HG02938 (cell line): ENCODE measurements around the gene SBSN.

Source experiments
- ATAC-seq: cut with Tn5 transposase; IDR thresholded peaks from one replicate; pipeline ENCODE4 v1.9.1; 2021; ENCODE audit warnings: mild to moderate bottlenecking, moderate library complexity; ENCODE audit not compliant: unreplicated experiment

SBSN gene

GRCh38 chr19:35528218-35529038 is at the start of gene SBSN:
SBSN (minus strand) TSS chr19:35528311; CDS start chr19:35528281, 30 bp downstream.
- no peak for ATAC-seq

GRCh38 chr19:35571406-35571965 is 43.4 kb upstream of the SBSN start:
- no peak for ATAC-seq

- ATAC-seq: no peak
Measured at GRCh38 chr19:35569281-35569781, 41.2 kb upstream of the SBSN start.

GRCh38 chr19:35566738-35567137 is 38.6 kb upstream of the SBSN start:
- ATAC-seq: no peak

- ATAC-seq: no peak
Measured at GRCh38 chr19:35565016-35565856, 37.1 kb upstream of the SBSN start.

- ATAC-seq: no peak
Measured at GRCh38 chr19:35563207-35563829, 35.2 kb upstream of the SBSN start, which contains the start of gene ATP4A. ATP4A (minus strand) TSS chr19:35563658; CDS start chr19:35563629, 29 bp downstream.

GRCh38 chr19:35562776-35563175 is 34.7 kb upstream of the SBSN start:
- ATAC-seq: no peak

GRCh38 chr19:35562336-35562735 is 34.2 kb upstream of the SBSN start:
- no peak for ATAC-seq

- no peak for ATAC-seq
Measured at GRCh38 chr19:35561436-35561835, 33.3 kb upstream of the SBSN start.

GRCh38 chr19:35560677-35561076 is 32.6 kb upstream of the SBSN start:
- no peak for ATAC-seq

- ATAC-seq: no peak
Measured at GRCh38 chr19:35560271-35560670, 32.2 kb upstream of the SBSN start.

GRCh38 chr19:35559781-35560180 is 31.7 kb upstream of the SBSN start:
- ATAC-seq: no peak

GRCh38 chr19:35559281-35559659 is 31.2 kb upstream of the SBSN start:
- no peak for ATAC-seq

- ATAC-seq: no peak
Measured at GRCh38 chr19:35558400-35559280, 30.5 kb upstream of the SBSN start.

GRCh38 chr19:35557539-35558399 is 29.7 kb upstream of the SBSN start:
- no peak for ATAC-seq

- ATAC-seq: no peak
Measured at GRCh38 chr19:35556846-35557538, 28.9 kb upstream of the SBSN start.

- no peak for ATAC-seq
Measured at GRCh38 chr19:35556025-35556590, 28.0 kb upstream of the SBSN start.
